ENCODE data around the gene IPCEF1. TPM values are rescaled to one million over a fixed set of nuclear protein-coding genes. Genes with fewer than 3 reads are reported as not detected.

Gene IPCEF1
- total and polyA plus RNA-seq, 2 of the 8 experiments (the other 6 are each of a cell fraction or from before 2014, with no cell fraction given): 0.41 to 0.78 TPM

GRCh38 chr6:154295733-154296132 is 60.9 kb downstream of the IPCEF1 start:
- H4K5ac ChIP-seq (ENCODE audit: insufficient read length, low read depth, low read length): no peak overlapping the region
- H3K27ac ChIP-seq (ENCODE audit: low read depth, low read length): no peak overlapping the region
- no peak overlapping the region for H3K9ac ChIP-seq (replicated peaks in 1 of 4; ENCODE audit: extremely low read depth in 1 of 4, low read depth in 3 of 4, low read length in 3 of 4)
- H3K23me2 ChIP-seq (ENCODE audit: low read depth, low read length): no peaks in the 10 kb centered on the region
- no peaks in the 10 kb centered on the region for H3K36me3 ChIP-seq (ENCODE audit: control insufficient read depth in 2 of 4, insufficient read depth in 4 of 4, low read length in 3 of 4)
- H3K56ac ChIP-seq (replicated peaks; ENCODE audit: insufficient read length, low read depth, low read length): no peak overlapping the region
- WGBS, 2 experiments (ENCODE audit: extremely low coverage in 1 of 2, insufficient coverage in 1 of 2, insufficient read length in 1 of 2, insufficient replicate concordance in 2 of 2, low coverage in 1 of 2, low lambda C conversion rate in 2 of 2, missing lambda C conversion rate in 1 of 2): 52% methylated on average over 3 of the region's 4 CpGs; no CpG with 5 or more reads in 1 of the 2 experiments
- H3K79me2 ChIP-seq (ENCODE audit: control insufficient read depth in 1 of 2, insufficient read depth in 2 of 2, low read length in 2 of 2): no peaks in the 10 kb centered on the region
- H3K14ac ChIP-seq (ENCODE audit: insufficient read length): no peak overlapping the region
- no peaks in the 10 kb centered on the region for H3K27me3 ChIP-seq (replicated peaks in 1 of 4; ENCODE audit: control insufficient read depth in 3 of 4, extremely low read depth in 1 of 4, insufficient read depth in 3 of 4, low read length in 3 of 4)
- no peaks in the 10 kb centered on the region for H3K79me1 ChIP-seq (ENCODE audit: low read depth, low read length)
- H3K23ac ChIP-seq (ENCODE audit: insufficient read length): no peak overlapping the region
- H3K4ac ChIP-seq (replicated peaks; ENCODE audit: insufficient read length, low read depth, low read length): no peak overlapping the region
- H4K91ac ChIP-seq (replicated peaks; ENCODE audit: insufficient read length, low read length): no peak overlapping the region
- H2AFZ ChIP-seq (ENCODE audit: low read length): no peak overlapping the region
- no peak overlapping the region for H3K4me2 ChIP-seq (ENCODE audit: insufficient read depth in 1 of 2, low read depth in 2 of 2, low read length in 2 of 2)
- POLR2A ChIA-PET (ENCODE audit: partially characterized antibody): no interaction called here
- no peak overlapping the region for H2BK20ac ChIP-seq (ENCODE audit: low read length)
- no peaks in the 10 kb centered on the region for H4K20me1 ChIP-seq (replicated peaks in 1 of 2; ENCODE audit: control insufficient read depth in 1 of 2, insufficient read depth in 2 of 2, low read length in 2 of 2)
- no peak overlapping the region for H2BK120ac ChIP-seq (replicated peaks; ENCODE audit: low read depth, low read length)
- H2BK15ac ChIP-seq (ENCODE audit: low read length): no peak overlapping the region
- no peak overlapping the region for H3K4me3 ChIP-seq (ENCODE audit: extremely low read depth in 1 of 4, insufficient read depth in 2 of 4, low read depth in 3 of 4, low read length in 4 of 4)
- no peaks in the 10 kb centered on the region for H3K9me3 ChIP-seq (ENCODE audit: insufficient read depth in 2 of 2, low read depth in 1 of 2, low read length in 1 of 2)
- H3K4me1 ChIP-seq (replicated peaks in 1 of 4; ENCODE audit: control insufficient read depth in 3 of 4, insufficient read depth in 4 of 4, low read length in 3 of 4): no peaks in the 10 kb centered on the region
- CTCF ChIA-PET (ENCODE audit: partially characterized antibody): interaction anchor here (0.6 to 1.2 kb wide), 4 partner anchors 19 to 1067 kb away, joined by 3 to 7 read pairs (median 4); no protein-coding TSS in a partner anchor
- H4K8ac ChIP-seq (ENCODE audit: extremely low read depth, insufficient read depth, low read length): no peak overlapping the region
- H3K18ac ChIP-seq (ENCODE audit: extremely low read depth, low read length): no peak overlapping the region
- no peak overlapping the region for H2BK12ac ChIP-seq (ENCODE audit: low read depth, low read length)
- DNase-seq (ENCODE audit: low read depth in 1 of 2, low spot score in 2 of 2) (no peak), FAIRE-seq (no peak)
- no peak overlapping the region for H2AK5ac ChIP-seq (ENCODE audit: low read depth, low read length)
- no peak for TF ChIP-seq BACH1 (IDR thresholded peaks at IDR 0.05; ENCODE audit: low read length)
- no peak for TF ChIP-seq SAP30 (IDR thresholded peaks at IDR 0.05; ENCODE audit: insufficient read depth, insufficient replicate concordance, low read length)
- TF ChIP-seq CHD2 (IDR thresholded peaks at IDR 0.05; ENCODE audit: low read length): no peak
- no peak for TF ChIP-seq KDM1A (IDR thresholded peaks at IDR 0.05; ENCODE audit: borderline replicate concordance, low read length)
- TF ChIP-seq EP300 (IDR thresholded peaks at IDR 0.05; ENCODE audit: borderline replicate concordance in 1 of 2, low read depth in 2 of 2, low read length in 2 of 2): no peak
- no peak for TF ChIP-seq GTF2F1 (IDR thresholded peaks at IDR 0.05; ENCODE audit: borderline replicate concordance, low read depth, low read length)
- TF ChIP-seq CBX5 (IDR thresholded peaks at IDR 0.05; ENCODE audit: low read depth, low read length): no peak
- no peak for TF ChIP-seq CTCF (IDR thresholded peaks at IDR 0.05; ENCODE audit: control extremely low read depth in 1 of 3, insufficient read depth in 1 of 3, low read depth in 1 of 3, low read length in 3 of 3)
- H2BK5ac ChIP-seq (ENCODE audit: low read depth, low read length): no peak overlapping the region
